CD4-positive, alpha-beta T cell treated with Interleukin-17A for 4 hours (primary cell): ENCODE measurements around the gene EML5.
"Not testable (repeated sequence)": the region's sequence is repeated elsewhere in the genome, so short reads cannot be mapped to it uniquely, and the experiment has no call there.

Experiments used
- DNase-seq: peaks from one replicate; pipeline ENCODE4 v3.0.0-alpha.2; 2020; ENCODE audit warnings: mixed read lengths

Gene EML5

GRCh38 chr14:88792473-88793258, at the start of gene EML5:
TSS of gene EML5 (minus strand) at chr14:88792953. CDS start at chr14:88792503, 450 bp downstream.
- DNase-seq = peak; percentile 90

GRCh38 chr14:88842414-88842813, 49.7 kb upstream of the EML5 start:
- no peak for DNase-seq

GRCh38 chr14:88841741-88842140, 49.0 kb upstream of the EML5 start:
- no peak for DNase-seq

GRCh38 chr14:88840926-88841325, 48.2 kb upstream of the EML5 start:
- DNase-seq = no peak

GRCh38 chr14:88838015-88838414, 45.3 kb upstream of the EML5 start:
- no peak for DNase-seq

GRCh38 chr14:88837495-88837894, 44.7 kb upstream of the EML5 start:
- no peak for DNase-seq

GRCh38 chr14:88835661-88836060, 42.9 kb upstream of the EML5 start:
- DNase-seq = no peak

GRCh38 chr14:88834883-88835431, 42.2 kb upstream of the EML5 start:
- no peak for DNase-seq

GRCh38 chr14:88831284-88831683, 38.5 kb upstream of the EML5 start:
- DNase-seq = no peak

GRCh38 chr14:88829685-88830302, 37.0 kb upstream of the EML5 start:
- DNase-seq = no peak

GRCh38 chr14:88829188-88829587, 36.4 kb upstream of the EML5 start:
- no peak for DNase-seq

GRCh38 chr14:88825503-88825902, 32.8 kb upstream of the EML5 start:
- DNase-seq = no peak

- DNase-seq = no peak
Measured at GRCh38 chr14:88825078-88825458, 32.3 kb upstream of the EML5 start.

GRCh38 chr14:88824314-88825077, 31.7 kb upstream of the EML5 start, which contains the start of gene TTC8:
TSS of gene TTC8 (plus strand) at chr14:88824651. CDS start at chr14:88824708, 57 bp downstream.
- peak; percentile 87 for DNase-seq

- no peak for DNase-seq
Measured at GRCh38 chr14:88823968-88824313, 31.2 kb upstream of the EML5 start.

GRCh38 chr14:88821888-88822287, 29.1 kb upstream of the EML5 start:
- DNase-seq = no peak

GRCh38 chr14:88821378-88821777, 28.6 kb upstream of the EML5 start:
- no peak for DNase-seq

GRCh38 chr14:88819674-88820073, 26.9 kb upstream of the EML5 start:
- not testable (repeated sequence) for DNase-seq

- DNase-seq = no peak
Measured at GRCh38 chr14:88818018-88818417, 25.3 kb upstream of the EML5 start.

GRCh38 chr14:88815980-88816379, 23.2 kb upstream of the EML5 start:
- no peak for DNase-seq

- no peak for DNase-seq
Measured at GRCh38 chr14:88808359-88808758, 15.6 kb upstream of the EML5 start.

GRCh38 chr14:88804477-88804876, 11.7 kb upstream of the EML5 start:
- DNase-seq = no peak

- DNase-seq = no peak
Measured at GRCh38 chr14:88804035-88804434, 11.3 kb upstream of the EML5 start.

- DNase-seq = no peak
Measured at GRCh38 chr14:88802596-88802995, 9.8 kb upstream of the EML5 start.
